Omental fat pad (tissue), 4 donors: ENCODE data around the gene FAT2. TPM values are rescaled to one million over a fixed set of nuclear protein-coding genes. Genes with fewer than 3 reads are reported as not detected.

Experiments used
- ATAC-seq: fragments of 150-250 bp; one replicate; pipeline ENCODE4 v1.9.1; 2016; ENCODE audit warnings: mild to moderate bottlenecking, moderate library complexity; ENCODE audit not compliant: low FRiP score
- DNase-seq: peaks from one replicate; pipeline ENCODE4 v3.0.0-alpha.2; 2019; ENCODE audit warnings: low spot score
- CTCF ChIP-seq, 3 donors: fragments of 450-650 bp; IDR thresholded peaks; one replicate each; pipeline ENCODE4 v1.5.1; 2016 to 2017; ENCODE audit warnings: antibody characterized with exemption in 3 of 3, mild to moderate bottlenecking in 3 of 3, moderate library complexity in 2 of 3
- total RNA-seq, 4 donors: library from RNA; depleted of rRNA; stranded (reverse); fragments of >200 nt; gene quantifications; one replicate each; pipeline ENCODE4 v1.1.0, GENCODE V29; 2016

Gene FAT2
- total RNA-seq, 4 donors from 2014 or later = 0.24 to 0.25 TPM; not detected in 2

GRCh38 chr5:151568036-151568435 is 23.1 kb downstream of the FAT2 start:
- no peak for TF ChIP-seq CTCF (IDR thresholded peaks at IDR 0.05)
- ATAC-seq (no peak), DNase-seq (no peak)

- ATAC-seq = no peak
- no peak for DNase-seq
- no peak for TF ChIP-seq CTCF (IDR thresholded peaks at IDR 0.05)
Observed at GRCh38 chr5:151565971-151566370, 25.2 kb downstream of the FAT2 start.

- TF ChIP-seq CTCF (IDR thresholded peaks at IDR 0.05) = no peak
- no peak for DNase-seq
- ATAC-seq = no peak
Observed at GRCh38 chr5:151562019-151562707, 29.0 kb downstream of the FAT2 start.

- ATAC-seq (no peak), DNase-seq (no peak)
- TF ChIP-seq CTCF (IDR thresholded peaks at IDR 0.05) = no peak
Observed at GRCh38 chr5:151557951-151558350, 33.2 kb downstream of the FAT2 start.

- ATAC-seq (no peak), DNase-seq (no peak)
- no peak for TF ChIP-seq CTCF (IDR thresholded peaks at IDR 0.05)
Observed at GRCh38 chr5:151557466-151557865, 33.7 kb downstream of the FAT2 start.

GRCh38 chr5:151556806-151557205 is 34.3 kb downstream of the FAT2 start:
- TF ChIP-seq CTCF (IDR thresholded peaks at IDR 0.05) = no peak
- ATAC-seq (no peak), DNase-seq (no peak)
